Suprapubic skin (tissue), 4 donors: ENCODE measurements around the gene SPPL3.

ENCODE experiments used
- CTCF ChIP-seq, 2 donors: fragments of 200-600 bp in 1 of 2; fragments of 450-650 bp in 1 of 2; sonication (generic) in 1 of 2; IDR thresholded peaks; one replicate each; pipeline ENCODE4 v1.5.1; 2016 to 2019; ENCODE audit warnings: antibody characterized with exemption in 2 of 2, mild to moderate bottlenecking in 1 of 2, moderate library complexity in 1 of 2
- POLR2A ChIP-seq, 2 donors: fragments of 450-650 bp; IDR thresholded peaks; one replicate each; pipeline ENCODE4 v1.6.1; 2017; ENCODE audit warnings: antibody characterized with exemption in 2 of 2, mild to moderate bottlenecking in 2 of 2, moderate library complexity in 2 of 2
- POLR2AphosphoS5 ChIP-seq, 3 donors: sonication (generic); formaldehyde crosslinking; IDR thresholded peaks; one replicate each; pipeline ENCODE4 v1.6.1; 2017; ENCODE audit warnings: antibody characterized with exemption in 3 of 3

- TF ChIP-seq CTCF (IDR thresholded peaks at IDR 0.05) (no peak), POLR2A (IDR thresholded peaks at IDR 0.05) (no peak), POLR2AphosphoS5 (IDR thresholded peaks at IDR 0.05) (no peak)
Measured at GRCh38 chr12:120873226-120873625, 30.9 kb downstream of the SPPL3 start.
